Keratinocyte (primary cell): ENCODE results near the gene TRMT2B.
"Not testable (repeated sequence)": the region's sequence is repeated elsewhere in the genome, so short reads cannot be mapped to it uniquely, and the experiment has no call there.

Experiments used
- CTCF ChIP-seq, 3 experiments: IDR thresholded peaks in 1 of 3; conservative IDR thresholded peaks in 1 of 3; optimal IDR thresholded peaks in 1 of 3; 2 replicates in 2 of 3; 3 replicates in 1 of 3; pipeline versions ENCODE3 to v1.5.1; 2011; ENCODE audit warnings: low read length in 3 of 3, mild to moderate bottlenecking in 3 of 3, moderate library complexity in 2 of 3, control low read depth in 1 of 3, inconsistent platforms in 1 of 3; ENCODE audit not compliant: insufficient read depth in 2 of 3; ENCODE audit errors: extremely low read depth in 1 of 3
- EZH2 ChIP-seq: IDR thresholded peaks from one replicate; pipeline ENCODE4 v1.6.1; 2012; ENCODE audit warnings: inconsistent platforms, mild to moderate bottlenecking, low read length, moderate library complexity

GRCh38 chrX:101012031-101012430, 39.9 kb downstream of the TRMT2B start:
- not testable (repeated sequence) for TF ChIP-seq CTCF (optimal IDR thresholded peaks at IDR 0.05 in 1 of 3, IDR thresholded peaks at IDR 0.05 in 1 of 3, conservative IDR thresholded peaks at IDR 0.05 in 1 of 3; ENCODE audit: extremely low read depth in 1 of 3, insufficient read depth in 2 of 3, low read length in 3 of 3); EZH2
